SKM-1 treated with dmso at 0.1 percent for 144 hours (cell line): ENCODE data around the gene CRYL1.
A peak's percentile ranks its signal among the peaks of the same experiment; 100 is the strongest.

Experiments
- DNase-seq: peaks from one replicate; lab custom pipeline; 2025; ENCODE audit not compliant: unreplicated experiment; lab: John Stamatoyannopoulos, UW

CRYL1 gene

GRCh38 chr13:20383058-20383457 lies 142.6 kb downstream of the CRYL1 start:
- DNase-seq = no peak

- no peak for DNase-seq
Observed at GRCh38 chr13:20381401-20381800, 144.3 kb downstream of the CRYL1 start.

DNA sequence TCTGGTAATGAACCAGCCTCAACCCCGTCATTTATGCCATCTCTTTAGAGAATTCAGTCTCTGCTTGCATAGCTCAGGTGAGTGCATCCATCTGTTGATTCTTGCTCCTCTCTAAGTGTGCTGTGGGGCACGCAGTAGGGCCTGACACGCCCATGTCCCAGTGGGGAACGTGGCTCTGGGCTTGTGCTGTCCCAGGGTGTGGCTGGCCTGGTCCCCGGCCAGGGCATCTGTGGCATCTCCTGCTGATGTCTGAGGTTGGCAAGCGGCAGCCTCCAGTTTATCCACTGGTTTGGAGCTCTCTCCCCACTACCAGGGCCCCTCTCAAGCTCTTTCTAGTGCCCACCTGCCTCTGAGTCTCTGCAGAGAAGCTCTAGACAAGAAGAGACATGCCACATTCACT lies 146.9 kb downstream of the CRYL1 start:
- DNase-seq = no peak

DNA sequence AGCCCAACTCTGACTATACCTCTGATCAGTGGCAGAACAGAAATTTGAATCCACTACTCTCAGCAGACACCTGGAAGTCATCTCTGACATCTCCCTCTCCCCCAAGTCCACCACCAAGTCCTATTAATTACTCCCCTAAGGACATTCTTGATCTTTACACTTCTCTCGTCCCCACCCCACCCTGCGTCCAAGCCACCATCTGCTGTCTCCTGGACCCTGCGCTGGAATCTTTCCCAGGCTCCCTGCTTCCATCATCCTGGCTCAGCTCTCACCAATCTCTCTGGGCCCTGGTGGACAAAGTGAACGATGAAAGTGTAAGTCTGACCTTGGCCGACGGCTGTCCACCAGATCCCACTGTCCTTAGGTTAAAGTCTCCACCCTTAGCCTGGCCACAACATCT lies 147.9 kb downstream of the CRYL1 start:
- no peak for DNase-seq

GRCh38 chr13:20375871-20376270 lies 149.8 kb downstream of the CRYL1 start:
- DNase-seq = no peak

DNA sequence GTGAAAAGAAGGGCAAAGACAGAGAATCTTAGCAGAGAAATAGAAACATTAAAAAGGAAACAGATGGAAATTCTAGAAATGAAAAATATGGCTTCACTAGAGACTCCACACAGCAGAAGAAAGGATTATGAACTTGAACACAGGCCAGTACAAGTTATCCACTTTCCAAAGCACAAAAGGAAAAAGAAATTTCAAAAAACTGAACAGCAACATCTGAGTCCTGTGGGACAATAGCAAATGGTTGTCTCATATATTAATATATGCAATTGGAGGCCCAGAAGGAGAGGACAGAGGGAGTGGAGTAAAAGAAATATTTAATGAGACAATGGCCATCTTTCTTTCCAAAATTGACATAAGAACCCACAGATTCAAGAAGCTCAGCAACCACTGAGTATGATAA lies 151.8 kb downstream of the CRYL1 start:
- DNase-seq = no peak

GRCh38 chr13:20371825-20372224 lies 153.8 kb downstream of the CRYL1 start:
- DNase-seq = no peak

- DNase-seq = no peak
Observed at GRCh38 chr13:20370815-20371421, 154.7 kb downstream of the CRYL1 start.

- DNase-seq = no peak
Observed at GRCh38 chr13:20369886-20370361, 155.7 kb downstream of the CRYL1 start.

- DNase-seq = no peak
Observed at GRCh38 chr13:20366056-20366455, 159.6 kb downstream of the CRYL1 start.

DNA sequence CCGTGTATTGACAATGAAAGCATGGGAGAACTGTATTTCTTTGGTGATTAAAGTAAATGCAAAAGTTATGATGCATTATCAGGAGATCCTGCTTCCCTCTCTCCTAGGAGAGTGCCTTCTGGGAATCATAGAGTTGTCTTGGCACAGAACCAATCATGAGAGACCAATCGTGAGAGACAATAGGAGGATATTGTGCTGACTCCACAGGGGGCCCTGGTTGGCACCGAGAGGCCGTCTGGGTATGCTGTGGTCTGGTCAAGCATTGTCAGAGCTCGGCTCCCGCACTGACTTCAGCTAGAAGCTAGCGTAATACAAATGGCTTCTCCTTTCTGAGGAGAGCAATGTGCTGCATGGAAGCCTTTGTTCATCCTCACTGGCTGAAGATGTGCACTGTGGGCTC lies 162.1 kb downstream of the CRYL1 start:
- no peak for DNase-seq

DNA sequence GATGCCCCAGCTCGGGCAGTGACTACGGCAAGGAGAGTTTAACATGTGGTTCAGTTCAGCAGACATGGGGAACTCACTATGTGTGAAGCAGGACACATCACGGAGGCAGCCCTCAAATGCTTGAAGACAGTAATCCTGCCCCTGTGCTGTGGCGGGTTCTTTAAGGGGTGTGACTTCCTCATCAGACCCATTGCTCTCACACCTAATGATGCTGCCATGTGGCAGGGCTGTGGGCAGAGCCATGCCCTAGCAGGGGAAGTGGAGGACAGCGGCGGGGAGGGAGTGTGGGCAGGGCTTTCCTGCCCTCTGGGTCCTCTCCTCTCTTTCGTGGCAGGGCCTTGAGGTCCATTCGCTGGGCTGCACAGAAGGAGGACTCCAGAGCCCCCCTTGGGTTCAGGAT lies 162.5 kb downstream of the CRYL1 start:
- no peak for DNase-seq

DNA sequence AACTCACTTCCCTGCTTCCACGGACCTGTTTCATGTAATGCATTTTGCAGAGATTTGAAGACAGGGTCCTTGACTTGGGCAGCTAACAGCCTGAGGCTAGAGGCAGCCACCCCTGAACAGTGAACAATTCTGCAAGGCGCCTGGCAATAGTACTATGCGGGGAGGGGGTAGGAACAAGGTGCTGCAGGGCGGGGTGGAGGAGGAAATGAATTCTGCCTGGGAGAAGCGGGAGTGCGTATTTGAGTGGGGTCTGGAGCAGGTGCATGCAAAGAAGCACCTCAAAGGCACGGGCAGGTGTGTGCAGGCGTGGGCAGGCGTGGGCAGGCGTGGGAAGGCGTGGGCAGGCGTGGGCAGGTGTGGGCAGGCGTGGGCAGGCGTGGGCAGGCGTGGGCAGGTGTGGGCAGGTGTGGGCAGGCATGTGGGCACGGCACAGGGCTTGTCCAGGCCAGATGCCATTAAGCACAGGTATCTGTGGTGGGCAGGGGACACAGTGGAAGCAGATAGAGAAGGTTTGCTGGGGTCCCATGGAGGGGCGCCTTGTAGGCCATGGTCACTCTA lies 163.1 kb downstream of the CRYL1 start:
- DNase-seq = no peak

GRCh38 chr13:20360835-20361412 lies 164.7 kb downstream of the CRYL1 start:
- no peak for DNase-seq

DNA sequence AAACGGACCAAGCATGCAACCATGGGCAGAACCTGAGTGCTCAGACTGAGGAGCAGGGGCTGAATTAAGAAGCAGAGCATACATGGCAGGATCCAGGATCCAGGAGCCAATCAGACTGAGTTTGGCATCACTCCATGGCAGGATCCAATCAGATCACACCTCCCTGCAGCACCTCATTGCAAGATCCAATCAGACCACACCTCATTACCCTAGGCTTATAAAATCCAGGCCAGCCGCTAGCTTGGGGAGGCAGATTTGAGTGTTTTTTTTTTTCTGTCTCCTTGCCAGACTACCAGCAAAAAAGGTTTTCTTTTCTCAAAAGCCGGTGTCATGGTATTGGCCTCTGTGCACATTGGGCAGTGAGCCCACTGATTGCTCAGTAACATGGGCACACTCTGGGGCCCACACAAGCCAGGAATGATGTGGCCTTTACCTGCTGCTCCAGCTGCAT lies 165.6 kb downstream of the CRYL1 start:
- DNase-seq = no peak

DNA sequence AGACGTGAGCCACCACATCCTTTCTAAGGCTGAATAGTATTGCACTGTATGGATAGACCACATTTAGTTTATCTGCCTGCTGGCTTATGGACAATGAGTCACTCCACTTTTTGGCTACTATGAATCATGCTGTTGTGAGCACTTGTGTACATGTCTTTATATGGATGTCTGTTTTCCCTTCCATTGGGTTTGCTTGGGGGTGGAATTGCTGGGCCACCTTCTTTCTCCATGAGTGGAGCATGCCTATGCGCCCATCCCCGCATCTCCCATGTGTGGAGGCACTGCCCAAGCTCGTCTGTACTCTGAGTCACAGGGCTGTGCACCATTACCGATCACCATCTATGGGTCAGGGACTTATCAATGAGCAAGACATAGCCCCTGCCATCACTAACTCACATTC lies 166.3 kb downstream of the CRYL1 start:
- DNase-seq = no peak

DNA sequence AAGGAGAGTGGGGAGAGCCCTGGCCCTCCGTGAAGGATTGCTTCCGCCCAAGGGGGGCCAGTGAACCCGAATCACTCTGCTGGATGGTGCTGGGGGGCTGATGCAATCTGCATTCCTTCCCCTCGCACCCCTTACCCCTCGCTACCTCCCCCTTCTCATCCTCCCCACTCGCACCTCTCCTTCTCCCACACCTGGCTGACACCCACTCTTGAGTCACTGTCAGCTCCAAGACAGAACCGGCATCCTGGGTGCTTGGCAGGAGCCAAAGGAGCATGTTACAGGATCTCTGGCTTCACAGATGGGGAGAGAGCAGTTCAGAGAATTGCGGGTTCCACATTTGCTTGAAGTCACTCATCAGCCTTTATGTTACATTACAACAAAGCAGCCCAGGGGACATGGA lies 167.6 kb downstream of the CRYL1 start:
- no peak for DNase-seq

DNA sequence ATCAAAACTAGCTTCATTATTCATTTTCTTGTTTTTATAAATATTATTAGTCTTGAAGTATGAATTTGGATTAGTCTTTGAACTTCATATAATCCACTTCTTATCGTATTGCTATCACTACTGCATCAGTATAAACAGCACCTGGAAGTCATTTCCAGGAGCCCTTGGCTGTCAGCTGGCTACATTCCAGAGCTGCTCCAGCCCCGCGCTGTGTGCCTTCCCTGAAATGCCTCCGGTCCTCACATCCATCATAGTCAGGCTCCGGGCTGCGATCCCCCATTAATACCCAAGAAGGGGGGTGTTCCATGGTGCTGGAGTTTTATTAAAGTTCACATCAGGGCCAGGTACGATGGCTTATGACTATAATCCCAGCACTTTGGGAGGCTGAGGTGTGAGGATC lies 169.2 kb downstream of the CRYL1 start:
- no peak for DNase-seq

DNA sequence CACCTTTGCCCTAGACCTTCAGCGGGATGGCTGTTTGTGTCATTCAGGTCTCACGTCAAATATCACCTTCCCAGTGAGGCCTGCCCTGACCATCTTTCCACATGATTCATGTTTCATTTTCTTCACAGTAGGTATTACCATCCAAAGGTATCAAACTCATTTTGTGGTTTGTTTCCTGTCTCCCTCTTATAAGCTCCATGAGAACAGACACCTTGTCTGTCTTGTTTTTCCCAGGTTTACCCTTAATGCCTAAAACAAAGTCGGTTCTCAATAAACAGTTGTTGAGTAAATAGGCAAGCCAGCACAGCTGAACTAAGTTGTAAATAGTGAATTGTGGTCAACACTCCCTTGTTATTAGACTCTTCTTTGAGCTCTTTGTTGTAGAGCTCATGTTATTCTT lies 170.9 kb downstream of the CRYL1 start:
- no peak for DNase-seq

- DNase-seq = peak; percentile 63
Observed at GRCh38 chr13:20353973-20354372, 171.7 kb downstream of the CRYL1 start.
